Measurements from ENCODE around the gene TNS4.

TNS4 gene

DNA sequence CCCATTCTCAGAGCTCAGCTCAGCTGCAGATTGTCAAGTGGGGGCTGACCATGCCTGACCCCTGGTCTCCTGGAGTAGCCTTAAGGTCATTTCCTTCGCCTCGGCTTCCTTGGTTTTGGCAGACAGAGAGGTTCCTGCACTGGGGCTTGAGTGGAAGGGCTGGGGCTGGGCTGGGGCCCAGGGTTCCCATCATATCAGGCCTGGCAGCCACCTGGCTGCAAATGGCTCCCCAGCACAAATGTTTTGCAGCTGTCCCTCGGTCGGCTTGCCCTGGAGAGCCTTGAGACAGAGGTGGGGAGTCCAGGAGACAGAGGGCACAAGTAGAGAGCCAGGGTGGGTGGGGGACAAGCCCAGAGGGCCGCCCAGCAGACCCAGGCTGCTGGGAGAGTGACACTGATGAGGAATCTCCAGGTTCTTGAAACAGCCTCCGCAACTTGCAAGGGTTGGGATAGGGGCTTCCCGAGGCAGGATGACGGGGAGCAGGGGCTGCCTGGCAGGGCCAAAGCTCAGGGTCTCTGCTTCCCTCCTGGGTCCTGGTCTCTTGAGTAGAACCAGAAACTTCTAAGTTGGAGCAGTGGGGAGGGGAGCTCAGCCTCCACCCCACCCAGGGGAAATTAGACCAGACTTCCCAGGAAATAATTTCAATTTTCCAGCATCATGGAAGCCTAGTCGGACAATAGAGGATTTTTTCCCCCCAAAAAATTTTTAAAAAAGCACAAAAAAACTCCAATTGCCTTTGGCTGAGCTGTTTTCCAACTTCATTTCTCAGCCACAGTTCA lies 38.9 kb downstream of the TNS4 start:
- ATAC-seq (ENCODE audit: insufficient read depth, low read depth), result no peak
- Histone ChIP-seq H3K4me2 (ENCODE audit: insufficient read depth, low read length) (no peak overlapping the region), H3K4me3 (ENCODE audit: low read depth in 1 of 2, low read length in 2 of 2) (no peak overlapping the region), H3K36me3 (ENCODE audit: insufficient read depth, low read length) (peaks cover 10% of the 10 kb centered on the region), H4K20me1 (ENCODE audit: insufficient read depth, low read length) (no peaks in the 10 kb centered on the region), H3K79me2 (ENCODE audit: insufficient read depth, low read length) (no peaks in the 10 kb centered on the region), H3K4me1 (ENCODE audit: insufficient read depth, low read length) (no peaks in the 10 kb centered on the region), H3K27me3 (ENCODE audit: insufficient read depth, low read length, poor library complexity) (no peaks in the 10 kb centered on the region), H3K9ac (ENCODE audit: low read depth, low read length) (no peak overlapping the region), H2AFZ (ENCODE audit: low read depth, low read length) (no peak overlapping the region), H3K27ac (ENCODE audit: low read length) (no peak overlapping the region), H3K9me3 (ENCODE audit: insufficient read depth, low read length, severe bottlenecking) (no peaks in the 10 kb centered on the region)
- TF ChIP-seq EZH2 (IDR thresholded peaks at IDR 0.05; ENCODE audit: borderline replicate concordance, low read depth, low read length, severe bottlenecking), result no peak
- TF ChIP-seq, protein P1, sequence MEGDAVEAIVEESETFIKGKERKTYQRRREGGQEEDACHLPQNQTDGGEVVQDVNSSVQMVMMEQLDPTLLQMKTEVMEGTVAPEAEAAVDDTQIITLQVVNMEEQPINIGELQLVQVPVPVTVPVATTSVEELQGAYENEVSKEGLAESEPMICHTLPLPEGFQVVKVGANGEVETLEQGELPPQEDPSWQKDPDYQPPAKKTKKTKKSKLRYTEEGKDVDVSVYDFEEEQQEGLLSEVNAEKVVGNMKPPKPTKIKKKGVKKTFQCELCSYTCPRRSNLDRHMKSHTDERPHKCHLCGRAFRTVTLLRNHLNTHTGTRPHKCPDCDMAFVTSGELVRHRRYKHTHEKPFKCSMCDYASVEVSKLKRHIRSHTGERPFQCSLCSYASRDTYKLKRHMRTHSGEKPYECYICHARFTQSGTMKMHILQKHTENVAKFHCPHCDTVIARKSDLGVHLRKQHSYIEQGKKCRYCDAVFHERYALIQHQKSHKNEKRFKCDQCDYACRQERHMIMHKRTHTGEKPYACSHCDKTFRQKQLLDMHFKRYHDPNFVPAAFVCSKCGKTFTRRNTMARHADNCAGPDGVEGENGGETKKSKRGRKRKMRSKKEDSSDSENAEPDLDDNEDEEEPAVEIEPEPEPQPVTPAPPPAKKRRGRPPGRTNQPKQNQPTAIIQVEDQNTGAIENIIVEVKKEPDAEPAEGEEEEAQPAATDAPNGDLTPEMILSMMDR (IDR thresholded peaks at IDR 0.05; ENCODE audit: borderline replicate concordance, extremely low read depth, low read length, poor library complexity, severe bottlenecking), result no peak
- no peak for DNase-seq

DNA sequence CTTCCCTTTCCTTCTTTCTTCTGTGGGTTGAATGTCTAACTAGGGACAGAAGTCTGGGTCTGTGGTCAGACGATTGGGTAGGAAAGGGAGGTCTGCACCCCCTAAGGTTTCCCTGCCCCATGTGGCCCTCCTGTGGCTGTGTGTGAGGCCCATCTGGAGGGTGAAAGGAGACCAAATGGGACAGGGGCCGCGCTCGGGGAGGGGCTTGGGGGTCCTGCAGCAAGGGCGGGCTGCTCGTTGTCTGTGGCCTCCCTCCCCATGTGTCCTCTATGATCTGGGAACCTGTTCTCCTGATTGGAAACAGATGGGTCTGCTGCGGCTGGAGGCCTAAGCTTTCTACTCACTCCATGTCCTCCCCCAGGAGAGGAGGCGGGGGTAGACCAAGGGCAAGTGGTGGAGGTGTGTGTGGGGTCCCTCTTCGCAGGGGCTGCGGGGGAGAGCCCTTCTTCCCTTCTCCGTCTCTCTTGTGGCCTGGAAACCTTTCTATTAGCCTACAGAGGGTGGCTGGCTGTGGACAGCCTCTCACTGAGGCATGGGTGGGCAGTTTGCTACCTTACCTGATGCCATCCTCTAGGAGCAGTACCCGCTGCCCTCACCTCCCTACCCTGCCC lies 39.6 kb downstream of the TNS4 start:
- no peaks in the 10 kb centered on the region for H3K4me1 ChIP-seq (ENCODE audit: insufficient read depth, low read length)
- H3K9me3 ChIP-seq (ENCODE audit: insufficient read depth, low read length, severe bottlenecking), result no peaks in the 10 kb centered on the region
- no peak overlapping the region for H3K9ac ChIP-seq (ENCODE audit: low read depth, low read length)
- H2AFZ ChIP-seq (ENCODE audit: low read depth, low read length), result no peak overlapping the region
- ATAC-seq (ENCODE audit: insufficient read depth, low read depth) (no peak), DNase-seq (no peak)
- no peaks in the 10 kb centered on the region for H3K79me2 ChIP-seq (ENCODE audit: insufficient read depth, low read length)
- TF ChIP-seq, protein P1 (IDR thresholded peaks at IDR 0.05; ENCODE audit: borderline replicate concordance, extremely low read depth, low read length, poor library complexity, severe bottlenecking), result no peak
- no peak for TF ChIP-seq EZH2 (IDR thresholded peaks at IDR 0.05; ENCODE audit: borderline replicate concordance, low read depth, low read length, severe bottlenecking)
- H3K27ac ChIP-seq (ENCODE audit: low read length), result no peak overlapping the region
- no peak overlapping the region for H3K4me2 ChIP-seq (ENCODE audit: insufficient read depth, low read length)
- no peaks in the 10 kb centered on the region for H3K27me3 ChIP-seq (ENCODE audit: insufficient read depth, low read length, poor library complexity)
- no peak overlapping the region for H3K4me3 ChIP-seq (ENCODE audit: low read depth in 1 of 2, low read length in 2 of 2)
- H4K20me1 ChIP-seq (ENCODE audit: insufficient read depth, low read length), result no peaks in the 10 kb centered on the region
- peaks cover 17% of the 10 kb centered on the region for H3K36me3 ChIP-seq (ENCODE audit: insufficient read depth, low read length)

DNA sequence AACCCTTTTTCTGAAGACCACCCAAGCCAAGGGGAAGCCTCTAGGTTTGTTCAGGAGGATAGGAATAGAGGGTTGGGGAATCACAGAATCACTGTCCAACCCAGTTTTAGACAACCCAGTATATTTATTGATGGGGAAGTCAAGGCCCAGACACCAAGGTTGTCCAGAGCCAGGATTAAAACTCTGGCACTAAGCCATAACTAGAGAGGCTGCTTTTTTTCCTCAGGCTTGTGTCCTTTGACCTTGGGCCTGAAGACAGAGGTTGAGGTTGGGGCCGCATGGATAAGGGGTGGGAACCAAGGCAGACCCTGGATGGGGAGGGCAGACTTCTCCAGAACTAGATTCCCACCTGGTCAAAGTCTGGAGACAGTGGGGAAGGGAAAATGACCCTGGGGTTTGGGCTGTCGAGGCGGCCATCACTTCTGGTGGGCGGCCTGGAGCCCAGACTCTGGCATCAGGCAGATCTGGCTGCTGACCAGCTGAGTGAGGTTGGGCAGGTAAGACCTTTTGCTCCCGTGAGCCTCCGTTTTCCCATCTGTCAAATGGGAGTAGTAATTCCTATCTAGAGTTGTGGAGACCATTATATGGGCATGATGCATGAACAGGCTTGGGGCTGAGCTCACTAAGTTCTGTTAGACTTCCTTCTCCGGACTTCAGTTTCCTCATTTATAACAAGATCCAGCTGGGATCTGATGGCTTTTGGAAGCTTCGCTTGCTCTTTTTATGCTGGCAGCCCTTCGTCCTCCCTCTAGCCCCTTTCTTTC lies 40.3 kb downstream of the TNS4 start:
- Histone ChIP-seq H3K4me3 (ENCODE audit: low read depth in 1 of 2, low read length in 2 of 2) (no peak overlapping the region), H3K9me3 (ENCODE audit: insufficient read depth, low read length, severe bottlenecking) (no peaks in the 10 kb centered on the region), H3K4me1 (ENCODE audit: insufficient read depth, low read length) (no peaks in the 10 kb centered on the region), H3K4me2 (ENCODE audit: insufficient read depth, low read length) (no peak overlapping the region), H3K36me3 (ENCODE audit: insufficient read depth, low read length) (peaks cover 23% of the 10 kb centered on the region), H2AFZ (ENCODE audit: low read depth, low read length) (no peak overlapping the region), H3K27me3 (ENCODE audit: insufficient read depth, low read length, poor library complexity) (no peaks in the 10 kb centered on the region), H3K27ac (ENCODE audit: low read length) (no peak overlapping the region), H3K79me2 (ENCODE audit: insufficient read depth, low read length) (no peaks in the 10 kb centered on the region), H4K20me1 (ENCODE audit: insufficient read depth, low read length) (no peaks in the 10 kb centered on the region), H3K9ac (ENCODE audit: low read depth, low read length) (no peak overlapping the region)
- TF ChIP-seq, protein P1 (IDR thresholded peaks at IDR 0.05; ENCODE audit: borderline replicate concordance, extremely low read depth, low read length, poor library complexity, severe bottlenecking), result no peak
- TF ChIP-seq EZH2 (IDR thresholded peaks at IDR 0.05; ENCODE audit: borderline replicate concordance, low read depth, low read length, severe bottlenecking), result no peak
- DNase-seq (no peak), ATAC-seq (ENCODE audit: insufficient read depth, low read depth) (no peak)

Measured in DND-41 (cell line).